Measurements from ENCODE around the gene OVOL3. TPM values are rescaled to one million over a fixed set of nuclear protein-coding genes. Genes with fewer than 3 reads are reported as not detected.
A peak's percentile ranks its signal among the peaks of the same experiment; 100 is the strongest.

OVOL3 gene
- total RNA-seq, 4 donors from 2014 or later = not detected

GRCh38 chr19:36142046-36142445 lies 31.1 kb downstream of the OVOL3 start:
- Histone ChIP-seq H3K4me1 (peaks cover 22 to 40% (median 24%) of the 10 kb centered on the region in 3 donors), H3K27ac (peak overlapping the region; percentile 92 to 99 (median 99)), H3K27me3 (no peaks in the 10 kb centered on the region), H3K9me3 (no peaks in the 10 kb centered on the region), H3K36me3 (peaks cover 20 to 56% (median 40%) of the 10 kb centered on the region in 3 donors), H3K4me3 (peak overlapping the region in 2 of 4 donors; percentile 68 to 82)
- DNase-seq = no peak
- intact Hi-C loops (cut with DNase I) = no loop called here
- no peak for TF ChIP-seq POLR2A (IDR thresholded peaks at IDR 0.05)
- TF ChIP-seq, protein P1, sequence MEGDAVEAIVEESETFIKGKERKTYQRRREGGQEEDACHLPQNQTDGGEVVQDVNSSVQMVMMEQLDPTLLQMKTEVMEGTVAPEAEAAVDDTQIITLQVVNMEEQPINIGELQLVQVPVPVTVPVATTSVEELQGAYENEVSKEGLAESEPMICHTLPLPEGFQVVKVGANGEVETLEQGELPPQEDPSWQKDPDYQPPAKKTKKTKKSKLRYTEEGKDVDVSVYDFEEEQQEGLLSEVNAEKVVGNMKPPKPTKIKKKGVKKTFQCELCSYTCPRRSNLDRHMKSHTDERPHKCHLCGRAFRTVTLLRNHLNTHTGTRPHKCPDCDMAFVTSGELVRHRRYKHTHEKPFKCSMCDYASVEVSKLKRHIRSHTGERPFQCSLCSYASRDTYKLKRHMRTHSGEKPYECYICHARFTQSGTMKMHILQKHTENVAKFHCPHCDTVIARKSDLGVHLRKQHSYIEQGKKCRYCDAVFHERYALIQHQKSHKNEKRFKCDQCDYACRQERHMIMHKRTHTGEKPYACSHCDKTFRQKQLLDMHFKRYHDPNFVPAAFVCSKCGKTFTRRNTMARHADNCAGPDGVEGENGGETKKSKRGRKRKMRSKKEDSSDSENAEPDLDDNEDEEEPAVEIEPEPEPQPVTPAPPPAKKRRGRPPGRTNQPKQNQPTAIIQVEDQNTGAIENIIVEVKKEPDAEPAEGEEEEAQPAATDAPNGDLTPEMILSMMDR (IDR thresholded peaks at IDR 0.05) = no peak
- WGBS, 2 donors = 93 to 95% methylated on average over 9 to 11 of the region's 14 CpGs

GRCh38 chr19:36142496-36142895 lies 31.6 kb downstream of the OVOL3 start:
- intact Hi-C loops (cut with DNase I) = no loop called here
- WGBS, 2 donors = 87 to 90% methylated on average over 9 of the region's 9 CpGs
- no peak for TF ChIP-seq POLR2A (IDR thresholded peaks at IDR 0.05)
- TF ChIP-seq, protein P1 (IDR thresholded peaks at IDR 0.05) = no peak
- Histone ChIP-seq H3K4me1 (peaks cover 17 to 36% (median 19%) of the 10 kb centered on the region in 3 donors), H3K4me3 (no peak overlapping the region), H3K9me3 (no peaks in the 10 kb centered on the region), H3K36me3 (peaks cover 20 to 61% (median 44%) of the 10 kb centered on the region in 3 donors), H3K27ac (peak overlapping the region in 2 of 4 donors; percentile 92 to 99), H3K27me3 (no peaks in the 10 kb centered on the region)
- no peak for DNase-seq

- no peak for DNase-seq
- intact Hi-C loops (cut with DNase I) = no loop called here
- H3K36me3 ChIP-seq = peaks cover 29 to 82% (median 58%) of the 10 kb centered on the region in 3 donors
- peaks cover 11 to 29% (median 17%) of the 10 kb centered on the region in 3 donors for H3K4me1 ChIP-seq
- TF ChIP-seq POLR2A (IDR thresholded peaks at IDR 0.05) = no peak
- TF ChIP-seq, protein P1 (IDR thresholded peaks at IDR 0.05) = no peak
- H3K27ac ChIP-seq = no peak overlapping the region
- no peaks in the 10 kb centered on the region for H3K9me3 ChIP-seq
- WGBS, 2 donors = 89 to 94% methylated on average over 6 of the region's 6 CpGs
- H3K27me3 ChIP-seq = no peaks in the 10 kb centered on the region
- H3K4me3 ChIP-seq = no peak overlapping the region
Observed at GRCh38 chr19:36144624-36145023, 33.7 kb downstream of the OVOL3 start.

DNA sequence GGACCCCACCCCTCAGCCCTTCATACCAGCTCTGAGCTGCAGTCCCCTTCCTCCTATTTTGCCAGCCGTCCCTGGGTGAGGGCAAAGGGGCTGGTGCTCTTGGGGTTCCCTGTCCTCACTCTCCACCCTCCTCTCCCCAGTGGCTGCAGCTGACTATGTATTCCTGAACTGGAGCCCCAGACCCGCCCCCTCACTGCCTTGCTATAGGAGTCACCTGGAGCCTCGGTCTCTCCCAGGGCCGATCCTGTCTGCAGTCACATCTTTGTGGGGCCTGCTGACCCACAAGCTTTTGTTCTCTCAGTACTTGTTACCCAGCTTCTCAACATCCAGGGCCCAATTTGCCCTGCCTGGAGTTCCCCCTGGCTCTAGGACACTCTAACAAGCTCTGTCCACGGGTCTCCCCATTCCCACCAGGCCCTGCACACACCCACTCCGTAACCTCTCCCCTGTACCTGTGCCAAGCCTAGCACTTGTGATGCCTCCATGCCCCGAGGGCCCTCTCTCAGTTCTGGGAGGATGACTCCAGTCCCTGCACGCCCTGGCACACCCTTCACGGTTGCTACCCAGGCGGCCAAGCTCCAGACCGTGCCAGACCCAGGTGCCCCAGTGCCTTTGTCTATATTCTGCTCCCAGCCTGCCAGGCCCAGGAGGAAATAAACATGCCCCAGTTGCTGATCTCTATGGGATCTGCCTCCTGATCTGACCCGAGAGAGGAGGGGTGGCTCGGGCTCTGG lies 38.9 kb downstream of the OVOL3 start:
- H3K4me3 ChIP-seq = no peak overlapping the region
- no peaks in the 10 kb centered on the region for H3K27me3 ChIP-seq
- TF ChIP-seq, protein P1 (IDR thresholded peaks at IDR 0.05) = no peak
- no peak for TF ChIP-seq POLR2A (IDR thresholded peaks at IDR 0.05)
- WGBS, 2 donors = 29 to 41% methylated on average over 4 to 11 of the region's 13 CpGs
- peaks cover 11 to 64% (median 29%) of the 10 kb centered on the region in 3 donors for H3K4me1 ChIP-seq
- no peak for DNase-seq
- intact Hi-C loops (cut with DNase I) = no loop called here
- H3K36me3 ChIP-seq = peaks cover 25 to 76% (median 49%) of the 10 kb centered on the region in 3 donors
- peak overlapping the region; percentile 87 to 98 (median 92) for H3K27ac ChIP-seq
- H3K9me3 ChIP-seq = no peaks in the 10 kb centered on the region

- peaks cover 24 to 69% (median 44%) of the 10 kb centered on the region in 3 donors for H3K36me3 ChIP-seq
- 0 to 79% methylated on average over 1 to 4 of the region's 5 CpGs for WGBS, 2 donors
Observed at GRCh38 chr19:36150586-36150985, 39.6 kb downstream of the OVOL3 start.

More at GRCh38 chr19:36150586-36150985, 39.6 kb downstream of the OVOL3 start:
- H3K9me3 ChIP-seq = no peaks in the 10 kb centered on the region
- no peak overlapping the region for H3K4me3 ChIP-seq
- intact Hi-C loops (cut with DNase I) = no loop called here
- no peak for DNase-seq
- H3K4me1 ChIP-seq = peaks cover 11 to 71% (median 29%) of the 10 kb centered on the region in 3 donors
- TF ChIP-seq, protein P1 (IDR thresholded peaks at IDR 0.05) = no peak
- TF ChIP-seq POLR2A (IDR thresholded peaks at IDR 0.05) = no peak
- peak overlapping the region; percentile 87 to 98 (median 92) for H3K27ac ChIP-seq
- H3K27me3 ChIP-seq = no peaks in the 10 kb centered on the region

Data from esophagus squamous epithelium (tissue), 5 donors.